GM18517 (cell line): ENCODE measurements around the gene FNBP1L.
"Not testable (repeated sequence)": the region's sequence is repeated elsewhere in the genome, so short reads cannot be mapped to it uniquely, and the experiment has no call there.

ENCODE experiments used
- ATAC-seq: cut with Tn5 transposase; IDR thresholded peaks from one replicate; pipeline ENCODE4 v1.9.1; 2021; ENCODE audit warnings: mild to moderate bottlenecking, moderate library complexity; ENCODE audit not compliant: unreplicated experiment

Gene FNBP1L

DNA sequence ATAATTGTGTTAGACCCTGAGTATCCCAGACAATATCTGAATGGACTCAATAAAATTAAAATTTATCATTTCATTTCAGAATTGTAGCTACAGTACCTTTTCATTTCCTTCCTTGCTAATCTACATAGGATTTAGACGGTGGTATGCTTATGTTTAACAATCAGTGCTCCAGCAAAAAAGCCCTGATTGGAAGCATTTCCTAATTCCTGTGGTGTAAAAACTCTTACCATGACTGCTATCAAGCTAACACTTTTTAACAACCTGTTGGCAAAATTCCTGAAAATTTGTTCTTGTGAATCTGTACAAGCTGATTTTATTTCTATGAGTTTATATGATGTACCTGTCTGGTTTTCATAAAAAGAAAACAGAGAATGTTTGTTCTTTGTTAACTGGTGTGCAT is 5.2 kb upstream of the FNBP1L start:
- no peak for ATAC-seq

DNA sequence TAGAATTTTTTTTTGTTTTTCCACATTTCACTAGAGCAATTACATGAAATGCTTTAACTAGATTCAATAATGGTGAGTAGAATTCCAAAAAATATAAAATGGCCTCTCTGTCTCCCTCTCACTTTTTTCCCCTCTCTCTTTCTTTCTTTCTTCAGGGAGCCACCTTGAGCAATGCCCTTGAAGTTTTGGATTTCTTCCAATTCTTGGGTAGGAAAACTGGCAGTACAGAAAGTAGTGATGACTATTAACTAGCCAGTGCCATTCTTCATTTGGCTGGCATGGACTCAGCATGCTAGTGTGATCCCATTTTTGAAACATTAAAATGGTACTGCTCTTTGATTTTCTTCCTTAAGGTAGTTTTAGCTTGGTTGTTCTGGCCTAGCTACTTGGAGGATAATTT is 4.5 kb upstream of the FNBP1L start:
- no peak for ATAC-seq

GRCh38 chr1:93446837-93447451 is 974 bp upstream of the FNBP1L start:
- ATAC-seq, result no peak

- ATAC-seq, result no peak
These were observed 519 bp downstream of the FNBP1L start for GRCh38 chr1:93448292-93448982.

GRCh38 chr1:93448983-93449804 is 1.3 kb downstream of the FNBP1L start:
- ATAC-seq, result no peak

GRCh38 chr1:93450321-93450720 is 2.4 kb downstream of the FNBP1L start:
- ATAC-seq, result no peak

DNA sequence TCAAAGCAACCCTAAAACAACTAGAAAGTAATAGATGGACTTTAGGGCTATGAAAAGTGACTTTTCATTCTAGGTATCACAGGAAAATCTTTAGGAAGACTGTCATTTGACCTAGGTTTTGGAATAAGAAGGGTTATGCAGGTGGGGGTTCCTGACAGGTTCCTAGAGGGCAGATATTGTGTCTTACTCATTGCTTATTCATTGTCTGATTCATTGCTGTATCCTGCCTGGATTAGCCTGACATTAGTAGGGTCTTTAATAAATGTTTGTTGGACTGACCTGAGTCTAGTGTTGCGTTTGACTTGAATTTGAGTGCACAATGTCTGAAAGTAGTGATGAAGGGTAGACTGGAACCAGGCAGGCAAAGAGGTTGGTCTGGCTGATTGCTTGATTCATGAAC is 6.0 kb downstream of the FNBP1L start:
- no peak for ATAC-seq

GRCh38 chr1:93459126-93459525 is 11.2 kb downstream of the FNBP1L start:
- no peak for ATAC-seq

DNA sequence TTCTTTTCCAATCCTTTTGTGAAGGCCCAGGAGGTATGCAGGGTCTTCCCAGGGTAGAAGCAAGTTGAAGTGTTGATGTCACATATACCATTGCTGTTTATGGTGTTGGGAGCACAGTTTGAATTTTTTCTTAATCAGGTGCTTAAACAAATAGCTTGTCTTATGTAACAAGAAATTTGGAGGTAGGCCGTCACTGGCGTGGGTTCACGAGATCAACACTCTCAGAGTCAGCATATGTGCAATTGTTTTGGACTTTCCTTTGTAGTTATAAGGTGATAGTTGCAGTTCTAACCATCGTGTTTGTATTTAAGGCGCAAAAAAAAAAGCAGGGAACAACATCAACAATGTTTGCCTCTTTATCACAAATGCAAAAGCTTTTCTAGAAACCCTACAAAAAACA is 13.3 kb downstream of the FNBP1L start:
- ATAC-seq, result no peak

DNA sequence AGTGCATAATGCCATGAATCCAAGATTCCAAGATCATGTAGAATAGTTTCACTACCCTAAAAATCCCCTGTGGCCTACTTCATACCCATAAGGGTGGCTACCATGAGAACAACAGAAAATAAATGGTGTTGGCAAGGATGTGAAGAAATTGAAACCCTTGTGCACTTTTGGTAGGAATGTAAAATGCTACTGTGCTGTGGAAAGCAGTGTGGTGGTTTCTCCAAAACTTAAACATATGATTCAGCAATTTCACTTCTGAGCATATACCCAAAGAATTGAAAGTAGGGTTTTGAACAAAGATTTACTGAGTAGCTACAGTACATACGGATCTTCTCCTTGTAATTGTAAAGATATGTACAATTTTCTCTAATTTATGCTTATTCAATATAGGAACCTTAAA is 16.0 kb downstream of the FNBP1L start:
- no peak for ATAC-seq

GRCh38 chr1:93465371-93466082 is 17.6 kb downstream of the FNBP1L start:
- not testable (repeated sequence) for ATAC-seq

GRCh38 chr1:93467606-93468005 is 19.7 kb downstream of the FNBP1L start:
- ATAC-seq, result no peak

- no peak for ATAC-seq
These were observed 20.7 kb downstream of the FNBP1L start for GRCh38 chr1:93468662-93469061.

DNA sequence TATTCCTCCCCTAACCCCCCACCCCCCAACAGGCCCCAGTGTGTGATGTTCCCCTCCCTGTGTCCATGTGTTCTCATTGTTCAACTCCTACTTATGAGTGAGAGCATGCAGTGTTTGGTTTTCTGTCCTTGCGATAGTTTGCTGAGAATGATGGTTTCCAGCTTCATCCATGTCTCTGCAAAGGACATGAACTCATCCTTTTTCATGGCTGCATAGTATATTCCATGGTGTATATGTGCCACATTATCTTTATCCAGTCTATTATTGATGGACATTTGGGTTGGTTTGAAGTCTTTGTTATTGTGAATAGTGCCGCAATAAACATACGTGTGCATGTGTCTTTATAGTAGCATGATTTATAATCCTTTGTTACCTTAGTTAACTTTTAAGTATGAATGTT is 21.3 kb downstream of the FNBP1L start:
- ATAC-seq, result not testable (repeated sequence)

DNA sequence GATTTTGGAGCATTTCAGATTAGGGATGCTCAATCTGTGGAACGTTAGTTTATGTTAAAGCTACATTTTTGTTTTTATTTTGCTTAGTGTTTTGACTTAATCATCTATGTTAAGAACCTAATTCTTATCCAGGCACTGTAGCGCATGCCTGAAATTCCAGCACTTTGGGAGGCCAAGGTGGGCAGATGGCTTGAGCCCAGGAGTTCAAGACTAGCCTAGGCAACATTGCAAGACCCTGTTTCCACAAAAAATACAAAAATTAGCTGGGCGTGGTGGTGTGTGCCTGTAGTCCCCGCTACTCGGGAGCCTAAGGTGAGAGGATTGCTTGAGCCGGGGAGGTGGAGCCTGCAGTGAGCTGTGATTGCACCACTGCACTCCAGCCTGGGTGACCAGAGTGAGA is 23.4 kb downstream of the FNBP1L start:
- ATAC-seq, result no peak

GRCh38 chr1:93471911-93472310 is 24.0 kb downstream of the FNBP1L start:
- no peak for ATAC-seq

DNA sequence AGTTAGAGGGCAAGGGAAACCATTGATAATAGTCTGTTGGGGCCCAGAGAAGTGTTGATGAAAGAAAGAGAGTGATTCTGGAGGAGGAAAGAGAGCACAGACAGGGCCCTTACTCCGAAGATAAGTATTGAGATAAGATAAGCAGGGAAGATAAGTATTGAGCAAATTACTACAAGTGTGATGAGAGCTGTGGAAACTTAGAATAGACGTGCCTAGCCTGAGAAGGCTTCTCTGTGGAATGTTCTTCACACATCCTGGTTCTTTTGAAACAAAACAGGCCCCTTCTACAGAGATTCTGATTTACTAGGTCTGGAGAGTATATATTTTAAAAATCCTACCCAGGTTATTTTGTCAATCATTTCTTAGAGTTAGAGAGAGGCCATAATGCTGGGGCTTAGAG is 26.4 kb downstream of the FNBP1L start:
- ATAC-seq, result no peak

DNA sequence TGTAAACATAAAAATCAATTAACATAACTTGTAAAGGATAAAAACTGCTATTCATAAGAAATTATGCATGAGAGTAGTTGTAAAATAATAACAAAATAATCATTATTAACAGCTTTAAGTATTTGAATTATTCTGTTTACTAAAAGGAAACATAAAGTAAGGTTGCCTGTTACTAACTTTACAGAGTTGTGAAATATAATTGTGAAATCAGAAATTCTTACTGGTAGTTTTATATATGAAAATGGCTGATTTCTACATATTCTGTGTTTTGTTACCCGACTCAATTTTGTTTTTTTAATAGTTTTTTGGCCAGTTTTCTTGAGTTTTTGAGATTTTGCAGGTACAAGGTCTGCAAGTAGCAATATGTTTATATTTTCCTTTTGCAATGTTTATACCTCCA is 27.8 kb downstream of the FNBP1L start:
- ATAC-seq, result no peak

- ATAC-seq, result not testable (repeated sequence)
These were observed 31.3 kb downstream of the FNBP1L start for GRCh38 chr1:93479133-93479745.

DNA sequence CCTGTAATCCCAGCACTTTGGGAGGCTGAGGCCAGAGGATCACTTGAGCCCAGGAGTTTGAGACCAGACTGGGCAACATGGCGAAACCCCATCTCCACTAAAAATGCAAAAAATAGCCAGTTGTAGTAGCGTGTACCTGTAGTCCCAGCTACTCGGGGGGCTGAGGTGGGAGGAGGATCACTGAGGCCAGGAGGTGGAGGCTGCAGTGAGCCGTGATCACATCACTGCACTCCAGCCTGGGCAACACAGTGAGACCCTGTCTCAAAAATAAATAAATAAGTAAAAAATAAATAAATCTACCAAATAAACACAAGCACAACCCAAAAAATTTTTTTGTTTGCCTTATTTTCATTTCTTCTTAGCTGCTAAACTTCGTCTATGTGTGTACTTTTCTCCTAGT is 34.0 kb downstream of the FNBP1L start:
- not testable (repeated sequence) for ATAC-seq

GRCh38 chr1:93483200-93483599 is 35.3 kb downstream of the FNBP1L start:
- no peak for ATAC-seq
